CD4-positive, alpha-beta T cell treated with Interleukin-17A for 4 hours (primary cell): Measurements from ENCODE around the gene CD48.

Source experiments
- DNase-seq: peaks from one replicate; pipeline ENCODE4 v3.0.0-alpha.2; 2020; ENCODE audit warnings: mixed read lengths

CD48 gene

DNA sequence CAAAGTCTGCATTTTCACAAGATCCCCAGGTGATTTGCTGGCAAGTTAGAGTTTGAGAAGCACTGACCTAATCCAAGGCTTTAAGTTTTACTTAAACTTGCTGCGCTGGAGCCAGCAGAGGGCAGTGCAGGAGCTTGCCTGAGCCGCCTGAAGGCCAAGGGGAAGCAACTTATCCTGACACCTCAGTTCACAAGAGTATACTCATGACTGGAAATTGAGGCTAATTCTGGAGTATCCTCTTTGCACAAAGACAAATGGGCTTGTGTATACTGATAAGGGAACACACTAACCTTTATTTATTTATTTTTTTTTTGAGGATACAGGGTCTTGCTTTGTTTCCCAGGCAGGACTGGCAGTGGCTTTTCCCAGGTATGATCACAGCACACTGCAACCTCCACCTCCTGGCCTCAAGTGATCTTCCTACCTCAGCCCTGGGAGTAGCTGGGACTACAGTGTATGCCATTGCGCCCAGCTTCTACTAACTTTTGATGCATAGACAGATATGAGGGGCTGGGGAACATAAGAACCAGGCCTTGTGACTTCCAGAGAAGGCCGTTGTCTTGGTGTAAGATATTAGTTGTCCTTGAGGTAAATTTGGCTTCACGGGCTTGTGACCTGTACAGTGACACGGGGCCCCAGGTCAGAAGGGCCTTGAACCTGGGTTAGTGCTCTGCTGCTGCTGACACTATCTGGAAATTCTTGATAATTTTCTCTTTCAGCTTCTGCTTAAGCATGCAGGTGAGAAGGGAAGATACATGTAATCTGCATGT lies 35.8 kb downstream of the CD48 start:
- peak; percentile 83 for DNase-seq

- no peak for DNase-seq
Observed at GRCh38 chr1:160674415-160674814, 37.2 kb downstream of the CD48 start.

DNA sequence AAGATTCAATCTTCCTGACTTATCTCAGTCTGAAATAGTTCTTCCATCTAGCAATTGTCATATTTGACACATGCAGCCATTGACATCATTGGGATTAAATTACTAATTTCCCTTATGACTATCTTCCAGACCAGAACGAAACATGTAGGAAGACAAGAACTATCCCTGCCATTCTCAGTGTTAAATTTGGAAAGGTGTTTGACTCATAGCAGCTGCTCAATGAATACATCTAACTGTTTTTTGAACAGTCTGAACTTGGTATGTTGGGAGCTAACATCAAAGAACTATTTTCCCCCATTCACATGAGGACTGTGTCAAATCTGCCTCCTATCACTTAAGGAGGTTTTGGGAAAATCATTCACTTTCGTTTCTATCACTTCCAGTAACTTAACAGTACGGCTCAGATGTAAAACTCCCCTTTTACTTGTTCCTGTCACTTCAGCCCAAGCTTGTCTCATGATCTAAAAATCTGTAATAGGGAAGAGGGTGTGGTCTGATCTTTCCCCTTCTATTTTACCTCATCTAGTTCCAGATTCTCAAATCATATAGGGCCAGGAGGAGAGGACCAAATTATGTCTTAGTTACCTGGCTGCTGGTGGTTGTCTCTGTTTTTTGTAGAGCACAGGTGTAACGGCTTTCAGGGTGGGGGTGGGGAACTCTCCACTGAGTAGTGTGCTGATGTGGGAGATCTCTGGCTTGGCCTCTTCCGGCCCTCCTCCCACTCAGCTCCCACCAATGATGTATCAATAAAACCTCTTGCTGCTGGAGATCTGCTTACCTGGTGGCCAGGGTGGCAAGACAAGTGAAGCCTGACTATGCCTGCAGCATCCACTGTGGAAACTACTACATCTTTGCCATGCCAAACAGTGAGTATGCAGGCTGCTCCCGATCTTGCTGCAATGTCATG lies 38.6 kb downstream of the CD48 start:
- peak; percentile 57 for DNase-seq

DNA sequence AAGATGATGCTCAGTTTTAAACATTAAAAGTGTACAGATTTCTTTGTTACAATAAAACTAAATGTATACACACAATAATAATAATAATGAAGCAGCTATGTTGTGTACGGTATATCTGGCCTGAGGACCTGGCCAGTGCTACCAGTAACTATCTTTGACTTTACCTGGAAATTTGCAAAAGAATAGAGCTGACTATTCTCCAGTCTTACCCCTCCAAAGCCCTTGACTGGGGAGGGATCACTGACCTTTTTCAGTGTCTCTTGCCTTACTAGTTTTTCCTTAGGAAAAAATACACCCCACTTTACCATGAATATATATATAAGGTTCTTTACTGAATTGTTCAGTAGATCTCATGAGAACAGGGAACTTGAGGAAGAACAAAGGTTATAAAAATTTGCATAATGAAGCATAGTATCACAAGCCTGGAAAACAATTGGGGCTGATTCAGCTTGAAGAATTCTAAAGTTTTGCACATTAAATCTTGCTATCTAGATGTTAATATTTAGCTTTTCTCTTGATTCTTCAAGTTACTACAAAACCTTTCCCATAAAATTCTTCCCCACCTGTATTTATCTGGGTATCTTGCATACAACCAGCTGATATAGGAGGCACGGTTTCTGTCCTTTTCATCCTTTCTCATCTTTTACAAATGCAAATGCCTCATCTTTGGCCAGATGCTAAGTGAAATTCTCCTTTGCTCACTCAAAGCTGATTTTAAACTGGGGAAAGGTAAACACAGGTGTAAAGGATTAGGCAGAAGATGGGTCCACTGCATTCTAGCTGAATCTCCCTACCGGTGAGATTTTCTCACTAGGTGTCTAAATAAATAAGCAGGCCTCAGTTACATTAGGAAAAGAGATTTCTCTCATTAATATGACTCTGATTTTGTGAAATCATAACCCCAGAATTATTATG lies 39.8 kb downstream of the CD48 start:
- no peak for DNase-seq

DNA sequence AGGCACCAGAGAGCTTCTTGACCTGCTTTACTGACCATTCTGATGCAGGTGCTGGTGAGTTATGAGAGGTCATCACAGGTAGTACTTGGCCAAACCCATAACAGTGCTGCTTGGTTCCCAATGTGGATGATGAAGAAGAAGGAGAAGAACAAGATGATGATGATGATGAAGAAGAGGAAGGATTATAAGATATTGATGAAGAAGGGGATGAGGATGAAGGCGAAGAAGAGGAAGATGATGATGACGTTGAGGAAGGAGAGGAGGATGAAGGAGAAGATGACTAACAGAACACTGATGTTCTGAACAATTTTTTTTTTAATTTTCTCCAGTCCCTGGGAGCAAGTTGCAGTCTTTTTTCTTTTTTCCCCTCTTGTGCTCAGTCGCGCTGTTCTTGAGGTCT lies 40.9 kb downstream of the CD48 start:
- DNase-seq = no peak

DNA sequence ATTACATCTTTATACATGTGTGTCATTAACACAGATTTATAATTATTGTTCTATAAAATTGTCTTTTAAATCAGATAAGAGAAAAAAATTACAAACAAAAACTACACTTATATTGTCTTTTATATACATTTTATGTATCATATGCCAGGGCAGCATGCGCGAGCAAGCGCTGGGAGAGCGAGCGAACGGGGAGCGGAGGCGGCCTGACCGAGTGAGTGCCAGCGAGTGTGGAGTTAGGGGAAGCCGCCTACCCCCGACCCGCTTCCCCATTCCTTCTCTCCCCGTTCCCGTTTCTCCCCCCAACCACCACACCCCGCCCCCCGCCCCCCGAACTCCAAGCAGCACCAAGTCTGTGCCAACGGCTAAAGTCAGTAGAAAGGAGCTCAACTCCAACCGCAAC lies 41.8 kb downstream of the CD48 start:
- DNase-seq = no peak

DNA sequence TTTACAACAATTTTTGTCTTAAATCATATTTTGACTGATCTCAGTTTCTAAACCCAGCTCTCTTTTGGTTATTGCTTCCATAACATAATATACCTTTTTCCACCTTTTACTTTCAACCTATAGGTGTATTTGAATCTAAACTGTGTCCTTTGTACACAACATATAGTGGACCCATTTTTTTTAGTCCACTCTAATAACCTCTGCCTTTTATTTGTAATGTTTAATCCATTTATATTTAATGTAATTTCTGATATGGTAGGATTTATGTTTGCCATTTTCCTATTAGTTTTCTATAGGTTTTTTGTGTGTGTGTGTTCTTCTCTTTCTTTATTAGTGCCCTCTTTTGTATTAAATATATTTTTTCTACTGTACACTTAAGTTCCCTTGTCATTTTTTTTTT lies 42.3 kb downstream of the CD48 start:
- DNase-seq = no peak

GRCh38 chr1:160667896-160668295 lies 43.7 kb downstream of the CD48 start:
- DNase-seq = no peak

DNA sequence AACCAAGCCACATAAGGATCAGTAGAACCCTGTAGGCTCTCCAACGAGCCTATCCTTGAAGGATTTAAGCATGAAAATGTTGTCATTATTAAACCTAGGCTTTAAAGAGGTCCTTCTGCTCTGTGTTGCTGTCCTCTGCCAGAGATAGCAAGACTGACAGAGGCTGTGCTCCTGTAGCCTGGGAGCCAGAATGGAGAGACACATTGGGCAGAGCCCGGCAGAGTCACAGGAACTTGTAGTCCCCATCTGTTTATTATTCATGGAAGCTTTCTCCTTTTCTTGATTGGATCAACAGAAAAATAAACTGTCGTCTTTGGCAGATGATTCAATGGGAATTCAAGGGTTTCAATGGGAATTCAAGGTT lies 45.6 kb downstream of the CD48 start:
- no peak for DNase-seq

- DNase-seq = peak; percentile 51
Observed at GRCh38 chr1:160665330-160666078, 46.1 kb downstream of the CD48 start.

- DNase-seq = peak; percentile 54
Observed at GRCh38 chr1:160664573-160665051, 47.0 kb downstream of the CD48 start.

GRCh38 chr1:160662910-160663309 lies 48.7 kb downstream of the CD48 start:
- DNase-seq = no peak

DNA sequence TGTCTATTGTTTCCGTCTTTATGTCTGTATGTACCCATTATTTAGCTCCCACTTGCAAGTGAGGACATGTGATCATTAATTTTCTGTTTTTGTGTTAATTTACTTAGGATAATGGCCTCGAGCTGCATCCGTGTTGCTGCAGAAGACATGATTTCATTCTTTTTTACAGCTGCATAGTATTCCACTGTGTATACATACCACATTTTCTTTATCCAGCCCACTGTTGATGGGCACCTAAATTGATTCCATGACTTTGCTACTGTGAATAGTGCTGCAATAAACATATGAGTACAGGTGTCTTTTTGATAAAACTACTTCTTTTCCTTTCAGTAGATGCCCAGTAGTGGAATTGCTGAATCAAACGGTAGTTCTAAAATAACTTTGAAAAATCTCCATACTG lies 52.1 kb downstream of the CD48 start:
- no peak for DNase-seq

GRCh38 chr1:160658814-160659193 lies 52.8 kb downstream of the CD48 start:
- DNase-seq = no peak

GRCh38 chr1:160658162-160658813 lies 53.3 kb downstream of the CD48 start:
- DNase-seq = no peak

DNA sequence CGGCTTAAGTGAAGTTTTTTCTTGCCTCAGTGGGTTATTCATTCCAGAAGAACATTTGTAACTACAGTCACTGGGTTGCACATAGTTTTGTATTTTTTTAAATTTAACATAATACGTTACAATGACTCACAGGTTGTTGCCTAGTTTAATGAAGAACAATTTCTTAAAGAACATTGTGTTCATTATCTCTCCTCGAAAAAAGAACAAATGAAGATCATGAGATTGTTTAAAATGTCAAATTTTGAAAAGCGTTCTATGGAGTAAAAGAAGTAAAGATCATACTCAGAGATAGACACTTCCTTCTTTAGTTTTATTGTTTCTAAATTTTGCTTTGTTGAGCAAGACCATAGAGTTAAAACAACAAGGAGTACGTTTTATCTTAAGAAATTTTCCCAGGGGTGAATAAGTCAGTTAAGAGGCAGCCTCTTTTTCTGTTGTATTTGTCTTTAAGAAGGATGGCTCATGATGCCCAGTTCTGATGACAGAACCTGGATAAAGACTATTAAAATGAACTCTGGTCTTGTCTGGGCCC lies 54.3 kb downstream of the CD48 start:
- no peak for DNase-seq

DNA sequence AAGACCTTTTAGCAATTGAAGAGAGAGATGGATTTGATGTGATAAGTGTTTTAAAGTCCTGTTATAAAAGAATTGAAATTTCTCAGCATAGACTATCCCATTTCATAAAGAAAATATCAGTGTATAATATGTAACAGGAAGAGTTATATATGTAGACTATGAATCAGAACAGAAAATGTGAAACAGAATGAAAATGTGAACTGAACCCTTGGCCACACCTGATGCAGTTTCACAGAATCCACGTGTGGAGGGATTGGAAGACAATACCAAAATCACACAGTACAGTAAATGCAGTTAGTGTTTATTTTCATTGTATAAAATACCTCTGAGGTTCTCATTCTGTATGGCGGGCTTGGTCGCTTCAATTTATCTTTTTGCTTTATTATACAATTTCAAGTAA lies 54.9 kb downstream of the CD48 start:
- no peak for DNase-seq

GRCh38 chr1:160653620-160654016 lies 58.0 kb downstream of the CD48 start:
- no peak for DNase-seq

- no peak for DNase-seq
Observed at GRCh38 chr1:160652924-160653619, 58.5 kb downstream of the CD48 start.

GRCh38 chr1:160652065-160652641 lies 59.5 kb downstream of the CD48 start:
- peak; percentile 34 for DNase-seq
